SK-N-MC (cell line): Measurements from ENCODE around the gene POLR1G.

Experiments
- EZH2 ChIP-seq: fragments of 200-600 bp; sonication (generic); IDR thresholded peaks from one replicate; pipeline ENCODE4 v1.6.1; 2017; ENCODE audit warnings: antibody characterized with exemption
- POLR2AphosphoS5 ChIP-seq: IDR thresholded peaks from 2 replicates; pipeline ENCODE4 v1.6.1; 2012; ENCODE audit warnings: mild to moderate bottlenecking, low read depth, low read length, borderline replicate concordance

GRCh38 chr19:45408121-45408520 lies 1.7 kb downstream of the POLR1G start:
- TF ChIP-seq EZH2 (no peak), POLR2AphosphoS5 (no peak)
